GM19372 (cell line): ENCODE measurements around the gene IRX5.

Experiments used
- ATAC-seq: cut with Tn5 transposase; IDR thresholded peaks from one replicate; pipeline ENCODE4 v1.9.1; 2021; ENCODE audit warnings: mild to moderate bottlenecking, low read depth, moderate library complexity; ENCODE audit not compliant: unreplicated experiment

Gene IRX5

GRCh38 chr16:54930005-54930868, at the start of gene IRX5:
Gene IRX5, plus strand, starts transcription at chr16:54930865. Its CDS starts 334 bp downstream, at chr16:54931199.
- no peak for ATAC-seq

DNA sequence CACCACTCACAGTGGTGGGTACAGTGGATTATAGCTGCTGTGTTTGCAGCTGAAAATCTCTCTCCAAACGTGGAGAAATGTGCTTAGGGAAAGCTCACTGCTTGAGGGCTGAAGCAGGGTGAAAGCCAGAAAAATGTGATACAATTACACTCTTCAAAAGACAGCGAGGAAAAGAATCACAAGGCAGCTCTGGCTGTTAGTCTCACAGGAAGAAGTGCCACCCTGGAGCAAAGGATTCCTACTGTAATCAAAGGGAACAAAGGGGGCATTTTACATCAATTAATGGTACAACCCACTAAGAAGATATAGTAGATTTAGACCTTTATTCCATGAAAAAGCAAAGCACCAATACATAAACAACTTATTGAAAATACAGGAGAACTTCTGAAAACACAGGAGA, 48.1 kb upstream of the IRX5 start:
- no peak for ATAC-seq

GRCh38 chr16:54883358-54883757, 47.3 kb upstream of the IRX5 start:
- no peak for ATAC-seq

GRCh38 chr16:54886078-54886477, 44.6 kb upstream of the IRX5 start:
- no peak for ATAC-seq

DNA sequence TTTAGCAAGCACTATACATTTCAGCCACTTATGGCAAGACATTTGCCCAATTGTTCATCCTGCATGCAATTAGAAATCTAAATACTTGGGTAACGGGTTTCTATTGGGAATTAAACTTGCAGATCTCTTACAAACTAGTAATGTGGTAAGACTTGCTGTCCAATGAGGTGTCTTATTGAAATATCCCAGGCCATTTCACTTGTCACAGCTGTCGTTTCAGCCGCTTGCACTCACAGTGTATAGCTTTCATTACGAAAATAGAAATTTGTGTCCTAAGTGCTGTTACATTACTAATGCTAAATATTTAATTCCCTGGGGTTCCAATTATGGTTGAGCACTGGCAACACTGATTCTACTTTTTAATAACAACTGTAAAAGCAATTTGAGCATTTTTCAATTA, 40.3 kb upstream of the IRX5 start:
- ATAC-seq = no peak

DNA sequence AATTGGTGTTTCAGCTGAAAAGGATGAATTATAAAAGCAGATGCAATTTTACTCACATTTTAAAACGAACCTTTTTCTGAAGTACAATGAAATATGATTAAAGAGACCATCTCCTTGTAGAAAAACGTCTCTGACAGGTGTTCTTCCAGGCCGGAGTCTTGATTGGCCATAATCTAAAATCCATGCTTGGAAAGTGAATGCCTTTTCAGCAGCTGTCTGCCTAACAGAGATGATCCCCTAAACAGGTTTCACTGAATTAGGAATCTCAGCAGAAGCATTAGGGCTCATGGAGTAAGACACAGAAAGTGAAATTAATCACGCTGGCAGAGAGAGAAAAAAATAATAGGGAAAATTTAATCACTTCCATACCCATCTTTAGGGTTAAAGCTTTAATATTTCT, 39.3 kb upstream of the IRX5 start:
- no peak for ATAC-seq

GRCh38 chr16:54892981-54893380, 37.7 kb upstream of the IRX5 start:
- ATAC-seq = no peak

DNA sequence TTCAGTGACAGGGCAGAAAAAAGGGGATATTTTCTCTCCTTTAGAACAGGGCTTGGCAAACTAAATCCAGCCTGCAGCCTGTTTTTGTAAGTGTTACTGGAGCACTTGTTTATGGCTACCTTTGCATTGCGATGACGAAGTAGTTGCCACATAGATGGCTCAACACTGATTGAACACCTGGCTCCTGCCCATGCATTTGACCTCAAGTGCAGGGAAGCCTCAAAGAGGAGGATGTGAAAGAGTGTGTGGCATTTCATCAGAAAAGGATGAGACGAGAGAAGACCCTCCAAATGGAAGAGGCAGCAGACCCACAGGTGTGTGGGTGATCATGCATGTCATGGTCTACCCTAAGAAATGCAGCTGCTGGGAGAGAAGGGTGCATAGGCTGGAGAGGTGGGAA, 32.7 kb upstream of the IRX5 start:
- no peak for ATAC-seq

DNA sequence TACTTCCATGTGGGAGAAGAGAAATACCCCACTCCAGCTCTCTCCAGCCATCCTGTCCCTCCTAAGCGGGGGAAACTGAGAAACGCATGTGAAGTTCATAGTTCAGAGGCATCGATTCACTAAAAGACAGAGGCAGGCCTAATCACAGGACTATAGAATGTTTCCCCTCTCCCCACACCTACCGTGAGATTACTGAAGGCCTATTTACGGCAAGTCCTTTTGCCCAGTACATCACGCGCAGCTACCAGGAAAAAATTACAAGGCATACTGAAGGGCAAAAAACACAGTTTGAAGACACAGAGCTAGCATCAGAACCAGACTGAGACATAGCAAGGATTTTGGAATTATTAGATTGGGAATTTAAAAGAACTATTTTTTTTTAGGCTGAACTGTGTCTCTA, 29.1 kb upstream of the IRX5 start:
- no peak for ATAC-seq

GRCh38 chr16:54903047-54903446, 27.6 kb upstream of the IRX5 start:
- ATAC-seq = no peak

GRCh38 chr16:54911079-54911478, 19.6 kb upstream of the IRX5 start:
- no peak for ATAC-seq

DNA sequence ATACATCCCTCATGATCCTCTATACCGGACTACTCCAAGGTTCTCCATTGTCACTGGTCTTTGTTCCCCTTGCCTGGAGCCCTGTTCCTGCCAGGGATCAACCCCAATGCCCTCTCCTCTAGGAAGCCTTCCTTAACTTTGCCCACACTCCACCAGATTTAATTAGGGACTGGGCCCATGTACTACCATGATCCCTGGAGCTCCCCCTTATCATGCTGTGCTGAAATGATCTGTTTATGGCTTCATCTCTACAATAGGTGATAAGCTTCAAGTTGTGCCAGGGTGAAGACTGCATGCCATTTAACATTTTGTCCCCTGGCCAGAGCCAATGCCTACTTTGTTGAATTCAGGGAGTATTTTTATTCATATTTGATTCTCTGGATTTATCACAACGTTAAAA, 17.9 kb upstream of the IRX5 start:
- no peak for ATAC-seq

DNA sequence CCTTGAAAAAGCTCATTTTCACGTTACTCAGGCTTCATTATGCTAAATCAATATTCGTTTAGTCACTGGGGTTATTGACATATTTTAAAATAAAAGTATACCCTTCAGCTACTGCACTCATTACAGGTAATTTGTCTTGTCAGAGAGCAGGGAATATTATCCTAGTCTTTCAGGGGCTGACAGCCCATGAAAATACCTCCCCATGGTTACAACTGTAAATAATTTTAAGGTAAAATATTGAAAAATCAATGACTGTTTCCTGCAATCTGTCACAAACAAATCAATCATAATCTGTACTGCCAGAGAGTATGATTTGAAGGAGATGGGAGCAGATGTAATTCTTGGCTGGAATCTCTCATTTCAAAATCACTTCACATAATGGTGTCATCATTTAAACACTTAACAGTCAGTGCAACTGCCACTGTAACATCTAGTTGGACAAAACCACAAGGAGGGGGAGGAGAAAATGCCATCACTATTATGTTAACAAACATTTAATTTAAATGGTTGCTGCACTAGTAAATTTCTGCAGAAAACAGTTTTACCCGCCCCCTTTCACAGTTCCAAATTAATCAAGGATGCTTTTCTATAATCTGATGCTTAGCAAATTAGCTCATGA, 9.3 kb upstream of the IRX5 start:
- ATAC-seq = no peak

DNA sequence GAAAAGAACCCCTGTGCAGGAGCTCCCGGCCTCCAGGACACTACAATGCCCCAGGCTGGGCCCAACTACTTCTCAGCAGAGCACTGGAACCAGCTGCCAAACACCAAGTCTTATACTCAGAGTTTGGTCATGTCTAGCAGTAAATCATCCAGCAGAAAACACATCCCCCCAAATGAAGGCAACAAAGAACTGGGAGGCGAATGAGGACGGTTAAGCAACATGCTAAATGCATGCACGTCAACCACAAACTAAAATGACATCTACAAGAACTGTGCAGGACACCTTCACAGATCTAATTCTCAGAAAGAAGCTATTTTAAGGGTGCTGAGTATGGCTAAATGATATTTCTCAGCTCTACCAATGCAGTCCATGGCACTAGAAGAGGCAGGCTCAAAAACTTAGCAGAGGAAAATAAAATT, 7.6 kb upstream of the IRX5 start:
- ATAC-seq = no peak

DNA sequence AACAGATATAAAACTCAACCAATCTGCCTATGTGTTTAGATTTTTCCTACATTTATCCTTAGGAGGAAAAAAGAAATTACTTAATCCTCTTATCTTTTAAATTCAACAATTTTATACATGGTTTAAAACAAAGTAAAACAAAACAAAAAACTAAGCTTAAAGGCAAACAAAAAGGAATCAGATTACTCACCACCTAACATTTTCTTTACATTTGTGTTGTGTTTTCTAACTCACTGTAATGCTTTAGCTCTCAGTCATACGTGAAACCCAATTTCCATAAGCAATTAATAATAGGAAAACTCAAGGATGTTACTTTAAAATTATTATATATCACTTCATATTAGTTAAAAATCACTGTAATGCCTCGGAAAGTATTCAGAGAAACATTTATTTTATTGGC, 6.7 kb upstream of the IRX5 start:
- ATAC-seq = no peak

GRCh38 chr16:54926166-54926838, 4.4 kb upstream of the IRX5 start:
- no peak for ATAC-seq

DNA sequence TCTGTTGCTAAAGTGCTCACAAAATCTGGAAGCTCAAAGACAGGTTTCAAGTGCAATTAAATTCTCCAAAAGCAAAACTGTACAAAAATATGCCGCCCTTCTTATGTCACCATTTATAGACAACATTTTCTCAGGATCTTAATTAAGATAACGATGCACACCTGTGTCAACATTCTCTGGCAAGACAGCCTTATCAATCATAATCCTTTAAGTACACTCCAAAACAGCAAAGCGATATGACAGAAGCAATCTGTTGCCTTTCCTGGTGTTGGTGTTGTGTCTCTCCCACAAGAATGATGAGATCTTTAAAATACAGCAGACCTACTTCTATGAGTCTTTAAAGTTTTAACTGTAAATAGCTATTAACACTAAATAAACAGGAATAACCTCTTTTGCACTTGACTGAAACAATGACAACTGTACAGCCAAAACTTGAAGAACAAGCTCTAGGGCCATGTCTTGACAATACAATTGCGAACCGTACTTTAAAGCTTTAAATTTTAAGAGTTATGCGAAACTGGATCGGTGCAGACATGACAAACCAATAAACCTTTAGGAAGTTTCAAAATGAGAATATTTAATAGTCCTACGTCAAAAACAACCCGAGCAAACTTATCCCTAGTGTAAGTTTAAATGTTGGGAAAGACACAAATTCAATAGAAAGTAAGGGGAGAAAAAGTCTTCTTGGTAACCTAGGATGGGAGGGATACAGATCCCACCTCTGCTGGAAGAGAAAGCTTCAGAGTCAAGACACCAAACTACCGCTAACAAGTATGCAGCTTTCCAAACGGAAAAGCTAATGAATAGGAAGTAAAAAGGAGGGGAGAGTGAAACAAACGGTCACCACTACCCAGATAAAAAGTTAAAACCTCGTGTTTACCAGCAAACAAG, 3.3 kb upstream of the IRX5 start:
- no peak for ATAC-seq

DNA sequence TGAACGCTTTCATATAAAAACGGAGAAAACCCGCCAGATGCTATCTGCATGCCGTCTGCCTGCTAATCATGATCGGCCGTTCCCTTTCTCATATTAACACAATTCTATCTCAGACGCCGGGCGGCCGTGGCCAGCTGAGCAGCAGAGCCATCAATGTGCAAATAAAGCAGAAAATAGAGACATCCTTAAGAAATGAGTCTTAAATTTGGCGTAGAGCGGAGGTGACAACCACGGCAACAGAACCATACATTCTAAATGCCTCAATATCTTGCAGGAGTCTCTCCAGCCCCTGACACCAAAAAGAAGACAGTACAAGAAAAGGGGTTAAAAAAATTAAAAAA, 2.7 kb upstream of the IRX5 start:
- ATAC-seq = no peak

GRCh38 chr16:54928411-54929089, 2.1 kb upstream of the IRX5 start:
- ATAC-seq = no peak
